Fibroblast of gingiva (primary cell): Measurements from ENCODE around the gene UTS2B.

Experiments
- DNase-seq: peaks from one replicate; pipeline ENCODE4 v3.0.0-alpha.2; 2011; ENCODE audit warnings: low read depth

UTS2B gene

DNA sequence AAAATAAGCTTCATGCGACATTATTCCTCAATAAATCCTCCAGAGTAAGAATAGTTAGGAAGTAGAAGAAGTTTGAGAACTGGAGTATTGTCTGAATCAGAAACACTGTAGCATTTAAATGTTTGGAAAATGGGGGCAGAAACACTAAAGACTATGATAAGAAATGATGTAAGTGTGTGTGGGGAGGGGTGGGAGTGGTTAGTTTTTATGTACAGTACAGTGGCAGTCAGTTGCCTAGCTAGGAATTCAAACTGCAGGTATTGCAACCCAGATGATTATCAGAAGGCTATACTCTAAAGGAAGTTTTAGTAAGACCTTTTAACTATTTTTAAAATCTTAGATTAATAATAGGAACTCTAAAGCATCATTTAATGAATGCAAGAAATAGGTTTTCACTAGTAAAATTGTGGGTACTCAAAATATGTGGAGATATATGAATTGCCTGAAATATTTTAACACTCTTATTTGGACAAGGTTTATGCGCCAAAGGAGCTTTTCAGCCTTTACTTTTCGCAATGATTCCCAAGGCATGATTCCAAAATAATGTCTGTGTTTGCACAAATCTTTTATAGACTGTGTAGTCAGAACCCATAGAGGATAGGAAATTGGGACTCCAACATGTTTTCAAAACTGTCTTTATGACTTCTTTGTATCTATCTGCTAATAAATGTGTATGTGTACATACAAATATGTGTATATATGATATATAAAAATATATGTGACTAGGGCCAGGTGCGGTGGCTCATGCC lies 9.1 kb downstream of the UTS2B start:
- DNase-seq: no peak

DNA sequence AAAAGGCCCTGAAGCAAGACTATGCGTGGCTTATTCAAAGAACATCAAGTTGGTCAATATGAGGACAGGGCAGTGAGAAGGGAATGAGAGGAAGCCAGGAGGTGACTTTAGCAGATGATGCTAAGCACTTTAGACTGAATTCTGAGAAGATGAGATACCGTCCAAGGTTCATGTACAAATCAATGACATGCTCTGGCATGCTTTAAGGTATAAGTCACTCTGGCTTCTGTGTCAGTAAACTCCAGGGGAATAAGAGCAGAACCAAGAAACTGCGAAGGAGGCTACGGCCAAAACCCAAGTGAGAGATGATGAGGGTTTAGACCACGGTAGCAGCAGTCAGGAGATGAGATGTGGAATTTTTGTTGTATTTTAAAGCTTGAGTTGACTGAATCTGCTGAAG lies 10.0 kb downstream of the UTS2B start:
- DNase-seq: no peak

GRCh38 chr3:191316876-191317603 lies 13.3 kb downstream of the UTS2B start:
- DNase-seq: no peak

DNA sequence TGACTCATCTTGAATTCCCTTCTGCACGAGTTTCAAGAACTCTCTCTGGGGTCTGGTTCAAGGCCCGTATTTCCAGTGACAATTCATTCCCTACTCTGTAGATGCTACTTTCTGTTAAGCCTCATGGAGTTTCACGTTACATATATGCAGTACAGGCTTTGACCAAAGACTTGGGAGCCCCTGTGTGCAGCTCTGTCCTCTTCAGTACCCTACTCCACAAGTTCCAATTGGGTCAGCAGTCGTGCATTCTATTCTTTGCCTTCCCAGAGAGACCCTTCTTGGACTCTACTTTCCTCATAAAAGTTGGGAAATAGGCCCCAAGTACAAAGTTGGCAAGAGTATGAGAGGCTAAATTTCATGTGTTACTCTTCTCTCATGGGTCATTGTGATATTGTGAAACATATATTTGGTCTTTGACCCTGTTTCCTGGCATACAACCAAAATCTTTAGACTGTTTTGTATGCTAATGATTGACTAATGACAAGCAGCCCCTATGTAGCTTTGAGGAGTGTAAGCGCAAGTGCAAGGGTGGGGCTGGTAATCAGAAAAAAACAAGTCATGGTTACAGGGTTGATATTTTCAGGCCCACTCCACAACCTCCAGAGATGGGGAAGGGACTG lies 16.1 kb downstream of the UTS2B start:
- no peak for DNase-seq

GRCh38 chr3:191313296-191313695 lies 17.0 kb downstream of the UTS2B start:
- DNase-seq: no peak

DNA sequence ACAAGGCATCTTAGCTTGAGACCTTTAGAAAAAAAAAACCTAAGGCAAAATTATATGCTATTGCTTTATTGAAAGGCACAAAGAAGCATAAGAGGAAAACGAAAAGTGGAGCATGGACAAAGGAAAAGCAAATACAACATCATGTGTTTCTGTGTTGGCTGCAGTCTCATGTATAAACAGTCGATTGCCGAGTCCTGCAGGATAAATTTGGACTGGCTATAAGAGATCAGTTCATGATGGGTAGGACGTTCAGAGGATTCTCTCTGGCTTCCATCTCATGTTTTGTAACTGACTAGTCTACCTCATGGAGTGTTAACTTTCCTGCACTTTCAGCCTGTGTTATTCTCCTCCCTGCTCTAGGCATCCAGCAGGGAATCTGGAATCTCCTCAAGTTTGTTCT lies 23.0 kb downstream of the UTS2B start:
- DNase-seq: no peak

DNA sequence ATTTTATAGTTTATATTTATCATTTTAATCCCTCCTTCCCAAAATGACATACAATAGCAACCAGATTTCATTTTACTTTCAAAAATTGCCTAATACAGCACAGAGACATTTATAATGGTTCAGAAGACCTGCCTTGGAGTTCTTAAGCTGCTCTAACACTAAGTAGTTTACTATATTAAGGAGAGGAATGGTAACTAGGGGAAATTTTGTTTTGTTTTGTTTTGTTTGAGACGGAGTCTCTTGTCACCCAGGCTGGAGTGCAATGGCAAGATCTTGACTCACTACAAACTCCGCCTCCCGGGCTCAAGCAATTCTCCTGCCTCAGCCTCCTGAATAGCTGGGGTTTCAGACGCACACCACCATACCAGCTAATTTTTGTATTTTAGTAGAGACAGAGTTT lies 23.9 kb downstream of the UTS2B start:
- no peak for DNase-seq

DNA sequence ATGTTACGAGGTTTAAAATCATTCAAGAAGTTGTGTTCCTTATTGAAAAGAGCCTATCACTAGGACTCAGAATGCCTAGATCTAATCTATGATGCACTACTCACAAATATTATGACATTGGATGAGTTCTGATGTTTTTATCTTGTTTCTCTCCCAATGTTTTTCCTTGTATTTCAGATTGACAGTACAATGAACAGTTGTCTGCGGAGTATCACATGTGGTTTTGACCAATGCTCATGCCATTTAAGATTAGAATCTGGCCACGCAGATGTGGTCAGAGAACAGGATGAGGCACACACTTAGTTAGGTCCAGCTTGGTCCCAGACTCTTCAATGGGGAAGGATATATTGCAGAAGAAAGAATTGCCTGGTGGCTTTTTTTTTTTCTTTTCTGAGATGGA lies 26.7 kb downstream of the UTS2B start:
- no peak for DNase-seq

GRCh38 chr3:191302451-191302850 lies 27.9 kb downstream of the UTS2B start:
- DNase-seq: no peak

DNA sequence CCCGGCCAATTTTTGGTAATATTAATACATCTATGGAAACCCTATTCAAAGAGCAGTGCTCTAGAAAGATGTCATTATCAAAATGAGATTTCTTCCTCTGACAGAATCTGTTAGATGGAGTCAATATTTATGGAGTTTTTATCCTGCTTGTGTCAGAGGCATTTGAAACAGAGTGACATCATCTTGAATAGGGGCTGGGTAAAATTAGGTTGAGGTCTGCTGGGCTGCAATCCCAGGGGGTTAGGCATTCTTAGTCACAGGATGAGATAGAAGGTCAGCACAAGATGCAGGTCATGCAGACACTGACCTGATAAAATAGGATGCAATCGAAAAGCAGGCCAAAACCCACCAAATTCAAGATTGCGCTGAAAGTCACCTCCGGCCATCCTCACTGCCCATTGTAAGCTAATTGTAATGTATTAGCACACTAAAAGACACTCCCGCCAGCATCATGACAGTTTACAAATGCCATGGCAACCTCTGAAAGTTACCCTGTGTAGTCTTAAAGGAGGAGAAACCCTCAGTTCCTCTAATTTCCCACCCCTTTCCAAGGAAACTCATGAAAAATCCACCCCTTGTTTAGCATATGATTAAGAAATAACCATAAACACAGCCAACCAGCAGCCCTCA lies 28.4 kb downstream of the UTS2B start:
- DNase-seq: no peak

DNA sequence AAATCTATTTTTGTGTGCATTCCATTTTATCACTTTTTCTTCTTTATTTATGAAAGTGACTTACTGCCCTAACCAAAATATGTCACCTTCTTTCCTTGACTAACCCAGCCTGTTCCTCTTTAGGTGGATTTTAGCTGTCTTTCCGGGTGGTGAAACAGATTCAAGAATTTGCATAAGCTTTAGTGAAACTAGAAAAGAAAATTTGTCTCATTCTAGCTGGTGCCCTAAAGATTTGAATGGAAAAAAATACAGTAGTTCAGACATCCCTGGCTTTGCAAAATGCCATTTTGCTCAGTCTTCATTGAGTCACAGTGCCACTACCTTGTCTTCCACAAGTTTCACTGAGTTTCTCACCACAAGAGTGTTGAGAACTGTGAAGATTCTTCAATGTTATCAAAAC lies 29.3 kb downstream of the UTS2B start:
- DNase-seq: no peak

DNA sequence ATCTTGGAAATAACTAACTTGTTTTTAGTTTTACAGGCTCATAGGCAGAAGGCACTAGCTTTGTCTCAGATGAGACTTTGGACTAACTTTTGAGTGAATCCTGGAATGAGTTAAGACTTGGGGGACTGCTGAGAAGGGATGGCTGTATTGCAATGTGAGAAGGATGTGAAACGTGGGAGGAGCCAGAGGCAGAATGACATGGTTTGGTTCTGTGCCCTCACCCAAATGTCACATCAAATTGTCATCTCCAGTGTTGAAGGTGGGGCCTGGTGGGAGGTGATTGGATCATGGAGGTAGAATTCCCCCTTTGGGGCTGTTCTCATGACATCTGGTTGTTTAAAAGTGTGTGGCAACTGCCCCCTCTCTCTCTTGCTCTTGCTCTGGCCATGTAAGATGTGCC lies 29.9 kb downstream of the UTS2B start:
- no peak for DNase-seq

DNA sequence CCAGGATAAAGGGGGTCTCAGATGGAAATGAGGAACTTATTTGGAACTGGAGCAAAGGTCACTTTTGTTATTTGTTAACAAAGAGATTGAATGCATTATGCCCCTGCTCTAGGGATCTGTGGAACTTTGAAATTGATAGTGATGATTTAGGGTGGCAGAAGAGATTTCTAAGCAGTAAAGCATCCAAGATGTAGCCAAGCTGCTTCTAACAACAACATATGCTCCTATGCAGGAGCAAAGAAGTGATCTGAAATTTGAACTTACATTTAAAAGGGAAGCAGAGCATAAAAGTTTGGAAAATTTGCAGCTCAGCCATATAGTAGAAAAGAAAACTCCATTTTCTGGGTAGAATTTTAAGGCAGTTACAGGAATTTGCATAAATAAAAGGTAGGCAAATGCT lies 31.5 kb downstream of the UTS2B start:
- no peak for DNase-seq

DNA sequence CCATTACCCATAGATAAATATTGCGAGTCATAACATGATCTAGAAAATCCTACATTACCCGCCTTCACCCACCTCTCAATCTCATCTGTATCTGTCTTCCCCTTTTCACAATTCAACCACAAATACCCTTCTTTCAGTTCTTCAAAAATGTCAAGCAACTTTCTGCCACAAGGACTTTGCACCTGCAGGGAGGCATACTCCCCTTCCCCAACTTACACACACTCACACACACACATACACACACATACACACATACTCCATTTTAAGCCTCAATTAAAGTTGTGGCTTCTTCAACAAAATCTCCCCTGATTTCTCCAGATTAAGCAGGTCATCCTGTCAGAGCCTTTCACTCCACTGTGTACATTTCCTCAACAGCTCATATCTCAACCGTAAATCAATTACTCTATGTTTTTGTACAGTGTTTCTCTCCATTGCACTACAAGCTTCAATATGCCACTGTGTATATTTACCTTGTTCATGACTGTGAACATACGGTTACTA lies 34.2 kb downstream of the UTS2B start:
- no peak for DNase-seq

DNA sequence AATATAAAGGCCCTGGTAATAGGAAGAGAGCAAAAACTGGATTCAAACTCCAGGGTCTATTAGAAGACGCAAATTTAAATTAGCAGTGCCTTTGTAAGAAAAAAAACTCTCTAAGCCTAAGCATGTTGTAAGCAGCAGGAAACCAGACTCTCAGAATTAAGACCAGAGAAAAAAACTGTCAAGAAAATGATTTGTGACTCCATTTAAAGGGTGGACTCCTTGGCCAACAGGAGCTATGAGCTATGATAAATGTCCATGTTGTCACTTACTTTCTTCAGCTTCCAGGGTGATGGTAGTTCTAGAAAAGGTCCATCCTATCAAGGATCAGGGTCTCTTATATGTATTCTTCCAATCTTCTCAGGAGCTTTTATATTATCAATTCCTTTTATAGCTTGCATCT lies 36.0 kb downstream of the UTS2B start:
- no peak for DNase-seq

- DNase-seq: no peak
Measured at GRCh38 chr3:191292243-191293015, 37.9 kb downstream of the UTS2B start.

DNA sequence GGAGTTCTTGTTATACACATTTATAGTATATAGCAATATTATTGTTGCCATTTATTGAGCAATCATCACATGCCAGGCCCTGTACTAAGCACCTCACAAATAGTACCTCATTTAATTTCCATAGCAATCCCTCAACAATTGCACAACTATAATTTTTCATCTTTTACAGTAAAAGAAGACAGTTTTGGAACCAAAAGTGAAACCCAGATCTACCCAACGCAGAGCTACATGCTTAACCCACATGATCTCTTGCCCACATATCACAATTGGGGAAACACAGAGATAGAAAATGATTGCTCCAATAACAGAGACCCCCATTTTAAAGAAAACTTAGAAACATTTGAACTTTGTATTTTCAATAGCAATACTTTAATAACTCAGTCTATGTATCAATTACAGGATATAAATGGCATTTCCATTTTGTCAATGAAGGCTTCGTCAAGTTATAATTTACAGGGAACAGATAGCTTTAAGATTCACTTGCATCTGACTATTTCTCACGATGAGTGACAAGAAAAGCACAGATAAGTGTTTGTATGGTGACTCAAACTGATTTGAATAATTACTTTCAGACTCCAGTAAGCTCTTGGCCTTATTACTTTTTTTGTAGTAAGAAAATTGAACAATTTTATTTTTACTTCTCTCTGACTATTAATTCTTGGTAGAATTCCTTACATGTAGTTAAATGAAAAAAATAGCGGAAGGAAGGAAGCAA lies 39.9 kb downstream of the UTS2B start:
- DNase-seq: peak; percentile 62

GRCh38 chr3:191283400-191283799 lies 46.9 kb downstream of the UTS2B start:
- no peak for DNase-seq

GRCh38 chr3:191282251-191283185 lies 47.8 kb downstream of the UTS2B start:
- DNase-seq: peak; percentile 78

DNA sequence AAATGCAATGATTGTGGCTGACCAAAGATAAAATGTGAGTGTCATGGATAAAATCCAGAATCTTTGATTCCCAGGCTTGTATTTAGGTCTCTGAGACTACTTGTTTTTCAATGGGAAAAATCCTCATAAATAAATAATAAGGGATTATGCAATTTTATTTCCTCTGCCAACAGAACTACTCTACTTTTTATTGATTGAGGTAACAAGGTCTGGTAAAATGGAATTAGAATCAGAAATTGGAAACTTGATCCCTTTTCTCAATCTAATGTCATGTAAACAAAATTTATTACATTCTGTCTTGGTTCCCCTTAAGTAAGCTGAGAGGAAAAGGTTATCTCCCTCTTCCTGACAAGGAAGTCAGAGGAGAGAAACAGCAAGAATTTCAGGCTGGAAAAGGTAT lies 49.4 kb downstream of the UTS2B start:
- DNase-seq: no peak
